Thymus (tissue), 11 donors: ENCODE results near the gene LAP3. TPM values are rescaled to one million over a fixed set of nuclear protein-coding genes. Genes with fewer than 3 reads are reported as not detected.

Source experiments
- DNase-seq, 9 donors: peaks; one replicate each; pipeline ENCODE4 v3.0.0-alpha.2; 2013; ENCODE audit warnings: low spot score in 9 of 9, low read depth in 6 of 9, missing footprints in 1 of 9
- H3K27ac ChIP-seq, 2 donors: one replicate each; pipeline ENCODE4 v1.5.1; 2013; ENCODE audit warnings: control low read depth in 1 of 2, low read depth in 1 of 2, low read length in 1 of 2, mild to moderate bottlenecking in 1 of 2, moderate library complexity in 1 of 2
- H3K27me3 ChIP-seq, 2 donors: one replicate each; pipeline ENCODE4 v1.5.1; 2013; ENCODE audit warnings: low read length in 1 of 2; ENCODE audit not compliant: control insufficient read depth in 2 of 2, insufficient read depth in 1 of 2
- H3K36me3 ChIP-seq, 2 donors: one replicate each; pipeline ENCODE4 v1.5.1; 2013; ENCODE audit warnings: low read length in 1 of 2, mild to moderate bottlenecking in 1 of 2, moderate library complexity in 1 of 2; ENCODE audit not compliant: control insufficient read depth in 2 of 2, insufficient read depth in 2 of 2
- H3K4me1 ChIP-seq, 2 donors: one replicate each; pipeline ENCODE4 v1.5.1; 2013; ENCODE audit warnings: low read length in 2 of 2; ENCODE audit not compliant: control insufficient read depth in 2 of 2, insufficient read depth in 2 of 2
- H3K4me3 ChIP-seq, 2 donors: one replicate each; pipeline ENCODE4 v1.5.1; 2013; ENCODE audit warnings: low read length in 2 of 2, control low read depth in 1 of 2, mild to moderate bottlenecking in 1 of 2
- H3K9me3 ChIP-seq, 2 donors: one replicate each; pipeline ENCODE4 v1.5.1; 2013; ENCODE audit warnings: low read length in 1 of 2, mild to moderate bottlenecking in 1 of 2; ENCODE audit not compliant: control insufficient read depth in 2 of 2, insufficient read depth in 1 of 2
- WGBS: extraction: QIAGEN DNeasy Blood & Tissue Kit; methylation state at CpG from one replicate; pipeline ENCODE4 v1.1.7; 2013; 5-methylcytosine and 5-hydroxymethylcytosine counted together
- polyA plus RNA-seq: library from polyadenylated mRNA; stranded (reverse); fragments of 200-250 nt; gene quantifications from one replicate; pipeline ENCODE4 v1.2.3, GENCODE V29; 2013
- total RNA-seq: library from RNA; stranded (reverse); fragments of 120-200 nt; gene quantifications from one replicate; pipeline ENCODE4 v1.2.4, GENCODE V29; 2013
- donor health status: healthy.

Gene LAP3
- total and polyA plus RNA-seq, 2 donors, result 105 to 130 TPM

GRCh38 chr4:17589355-17589754 lies 12.4 kb downstream of the LAP3 start:
- Histone ChIP-seq H3K9me3 (no peaks in the 10 kb centered on the region), H3K27ac (no peak overlapping the region), H3K27me3 (no peaks in the 10 kb centered on the region), H3K36me3 (peaks cover 12 to 55% of the 10 kb centered on the region in 2 donors), H3K4me1 (no peaks in the 10 kb centered on the region), H3K4me3 (no peak overlapping the region)
- no peak for DNase-seq
- 98% methylated on average over 3 of the region's 3 CpGs for whole genome bisulfite sequencing

- Histone ChIP-seq H3K27me3 (no peaks in the 10 kb centered on the region), H3K36me3 (peaks cover 25 to 62% of the 10 kb centered on the region in 2 donors), H3K9me3 (no peaks in the 10 kb centered on the region), H3K4me3 (no peak overlapping the region), H3K4me1 (no peaks in the 10 kb centered on the region), H3K27ac (no peak overlapping the region)
- 95% methylated on average over 6 of the region's 6 CpGs for WGBS
- DNase-seq, result no peak
These were observed 18.5 kb downstream of the LAP3 start for GRCh38 chr4:17595471-17596005.

- DNase-seq, result peak in 3 of 9 donors; percentile 16 to 33 (median 22)
- H3K4me3 ChIP-seq, result no peak overlapping the region
- peaks cover 33 to 63% of the 10 kb centered on the region in 2 donors for H3K36me3 ChIP-seq
- H3K27ac ChIP-seq, result no peak overlapping the region
- H3K27me3 ChIP-seq, result no peaks in the 10 kb centered on the region
- H3K9me3 ChIP-seq, result no peaks in the 10 kb centered on the region
- 92% methylated on average over 7 of the region's 7 CpGs for WGBS
- H3K4me1 ChIP-seq, result no peaks in the 10 kb centered on the region
These were observed 20.5 kb downstream of the LAP3 start for GRCh38 chr4:17597517-17597916.

- peaks cover 34 to 58% of the 10 kb centered on the region in 2 donors for H3K36me3 ChIP-seq
- no peak for DNase-seq
- WGBS, result 99% methylated on average over 1 of the region's 1 CpG
These were observed 22.8 kb downstream of the LAP3 start for GRCh38 chr4:17599826-17600225.

GRCh38 chr4:17605236-17605635 lies 28.2 kb downstream of the LAP3 start:
- Histone ChIP-seq H3K27me3 (no peaks in the 10 kb centered on the region), H3K9me3 (no peaks in the 10 kb centered on the region), H3K4me1 (no peaks in the 10 kb centered on the region), H3K27ac (no peak overlapping the region), H3K4me3 (no peak overlapping the region), H3K36me3 (peaks cover 26 to 46% of the 10 kb centered on the region in 2 donors)
- DNase-seq, result no peak
- WGBS, result 96% methylated on average over 3 of the region's 3 CpGs

More at GRCh38 chr4:17599826-17600225, 22.8 kb downstream of the LAP3 start:
- Histone ChIP-seq H3K27ac (no peak overlapping the region), H3K4me3 (no peak overlapping the region), H3K4me1 (no peaks in the 10 kb centered on the region), H3K27me3 (no peaks in the 10 kb centered on the region), H3K9me3 (no peaks in the 10 kb centered on the region)

- peak in 3 of 9 donors; percentile 12 to 57 (median 16) for DNase-seq
- Histone ChIP-seq H3K36me3 (peaks cover 8 to 17% of the 10 kb centered on the region in 2 donors), H3K4me1 (peaks cover 17 to 36% of the 10 kb centered on the region in 2 donors), H3K9me3 (no peaks in the 10 kb centered on the region), H3K27me3 (no peaks in the 10 kb centered on the region), H3K4me3 (peak overlapping the region; percentile 97 to 99), H3K27ac (peak overlapping the region; percentile 91 to 93)
- 1% methylated on average over 23 of the region's 23 CpGs for WGBS
These were observed 36.9 kb downstream of the LAP3 start for GRCh38 chr4:17613761-17614415.

- Histone ChIP-seq H3K27me3 (no peaks in the 10 kb centered on the region), H3K4me1 (peaks cover 19 to 42% of the 10 kb centered on the region in 2 donors), H3K36me3 (peaks cover 13 to 24% of the 10 kb centered on the region in 2 donors)
These were observed 37.7 kb downstream of the LAP3 start, which contains the start of gene MED28 for GRCh38 chr4:17614416-17615299. Gene MED28 (plus strand): TSS chr4:17614641. CDS start chr4:17614655, 14 bp downstream.

GRCh38 chr4:17616283-17616682 lies 39.3 kb downstream of the LAP3 start:
- H3K4me1 ChIP-seq, result peaks cover 19 to 42% of the 10 kb centered on the region in 2 donors
- peaks cover 25 to 40% of the 10 kb centered on the region in 2 donors for H3K36me3 ChIP-seq
- 4% methylated on average over 5 of the region's 5 CpGs for WGBS
- peak in 5 of 9 donors; percentile 6 to 39 (median 16) for DNase-seq
- H3K4me3 ChIP-seq, result peak overlapping the region; percentile 8 to 23
- H3K27ac ChIP-seq, result peak overlapping the region in 1 of 2 donors; percentile 11
- no peaks in the 10 kb centered on the region for H3K27me3 ChIP-seq
- no peaks in the 10 kb centered on the region for H3K9me3 ChIP-seq

More at GRCh38 chr4:17614416-17615299, 37.7 kb downstream of the LAP3 start, which contains the start of gene MED28:
- DNase-seq, result peak; percentile 85 to 97 (median 94)
- H3K27ac ChIP-seq, result peak within 1 kb of the TSS; percentile 91 to 93
- under 1% methylated on average over 46 of the region's 46 CpGs for WGBS
- H3K4me3 ChIP-seq, result peak within 1 kb of the TSS; percentile 97 to 99
- no peaks in the 10 kb centered on the region for H3K9me3 ChIP-seq
